Left lung (tissue), 10 donors: ENCODE measurements around the gene SPON1. TPM values are rescaled to one million over a fixed set of nuclear protein-coding genes. Genes with fewer than 3 reads are reported as not detected.

Source experiments
- ATAC-seq: fragments of 200-7000 bp; cut with Tn5 transposase; one replicate; pipeline ENCODE4 v1.9.1; 2020; ENCODE audit warnings: moderate library complexity
- DNase-seq, 4 donors: peaks; one replicate each; pipeline ENCODE4 v3.0.0-alpha.2; 2013 to 2020
- H3K27ac ChIP-seq, 2 donors: fragments of 200-600 bp; sonication (generic) in 1 of 2; one replicate each; pipeline versions ENCODE4 v1.5.0 to v1.8.0; 2020 to 2021
- H3K27me3 ChIP-seq, 2 donors: fragments of 200-600 bp; sonication (generic) in 1 of 2; one replicate each; pipeline versions ENCODE4 v1.5.0 to v1.8.0; 2020 to 2021
- H3K36me3 ChIP-seq, 2 donors: fragments of 200-600 bp; sonication (generic) in 1 of 2; one replicate each; pipeline versions ENCODE4 v1.5.0 to v1.8.0; 2020 to 2021
- H3K4me1 ChIP-seq, 2 donors: fragments of 200-600 bp; one replicate each; pipeline ENCODE4 v1.8.0; 2021
- H3K4me3 ChIP-seq, 2 donors: fragments of 200-600 bp; sonication (generic) in 1 of 2; one replicate each; pipeline versions ENCODE4 v1.5.0 to v1.8.0; 2020 to 2021; ENCODE audit warnings: mild to moderate bottlenecking in 1 of 2
- H3K9me3 ChIP-seq, 2 donors: fragments of 200-600 bp; sonication (generic) in 1 of 2; one replicate each; pipeline versions ENCODE4 v1.5.0 to v1.8.0; 2020 to 2021
- CTCF ChIP-seq, 2 donors: fragments of 200-600 bp; sonication (generic) in 1 of 2; IDR thresholded peaks; one replicate each; pipeline versions ENCODE4 v1.5.0 to v1.8.0; 2021; ENCODE audit warnings: antibody characterized with exemption in 2 of 2
- intact Hi-C, 2 donors: fragments of 100-400 bp; cut with DNase I; formaldehyde crosslinking; loops; one replicate each; pipeline versions ENCODE4 v1.11.2 to v1.14.2; 2022
- polyA plus RNA-seq, 6 donors: library from polyadenylated mRNA; unstranded; fragments of 120-200 nt; gene quantifications; one replicate each; pipeline ENCODE4 v1.2.1, GENCODE V29; 2013; ENCODE audit not compliant: insufficient read length in 6 of 6
- total RNA-seq, 2 donors: library from RNA; stranded (reverse); fragmentation: NEBNext Ultra II Directional; extraction: Animal tissue kit (Norgen Biotek cat#: 25700); gene quantifications; one replicate each; pipeline ENCODE4 v1.2.1, GENCODE V29; 2021
- donor health status: DM: no; HTN: yes; CAD: no.
- donor health status: DM: no; HTN: no; CAD: no.

SPON1 gene
- total and polyA plus RNA-seq, 8 donors = 83.2 to 136 (median 97.4) TPM

GRCh38 chr11:13966013-13966412 lies 3.5 kb downstream of the SPON1 start:
- peaks cover 33 to 81% of the 10 kb centered on the region in 2 donors for H3K27me3 ChIP-seq
- no peak overlapping the region for H3K27ac ChIP-seq

GRCh38 chr11:13966486-13966885 lies 4.0 kb downstream of the SPON1 start:
- H3K27me3 ChIP-seq = peaks cover 33 to 76% of the 10 kb centered on the region in 2 donors
- no peaks in the 10 kb centered on the region for H3K9me3 ChIP-seq
- ATAC-seq (no peak), DNase-seq (no peak)
- TF ChIP-seq CTCF (IDR thresholded peaks at IDR 0.05) = no peak
- H3K36me3 ChIP-seq = no peaks in the 10 kb centered on the region
- H3K4me1 ChIP-seq = peaks cover 0 to 14% of the 10 kb centered on the region in 2 donors
- intact Hi-C loops = no loop called here
- no peak overlapping the region for H3K4me3 ChIP-seq
- H3K27ac ChIP-seq = no peak overlapping the region

More at GRCh38 chr11:13966013-13966412, 3.5 kb downstream of the SPON1 start:
- H3K4me1 ChIP-seq = peaks cover 0 to 14% of the 10 kb centered on the region in 2 donors
- no peaks in the 10 kb centered on the region for H3K9me3 ChIP-seq
- ATAC-seq (no peak), DNase-seq (no peak)
- no peaks in the 10 kb centered on the region for H3K36me3 ChIP-seq
- intact Hi-C loops = no loop called here
- no peak overlapping the region for H3K4me3 ChIP-seq
- no peak for TF ChIP-seq CTCF (IDR thresholded peaks at IDR 0.05)

GRCh38 chr11:13970986-13971385 lies 8.5 kb downstream of the SPON1 start:
- ATAC-seq (peak; percentile 77), DNase-seq (peak in 1 of 4 donors; percentile 39)
- Histone ChIP-seq H3K27ac (no peak overlapping the region), H3K4me1 (no peaks in the 10 kb centered on the region), H3K9me3 (no peaks in the 10 kb centered on the region), H3K27me3 (peaks cover 0 to 31% of the 10 kb centered on the region in 2 donors), H3K4me3 (no peak overlapping the region), H3K36me3 (no peaks in the 10 kb centered on the region)
- peak in 1 of 2 donors; percentile 20 for TF ChIP-seq CTCF (IDR thresholded peaks at IDR 0.05)
- intact Hi-C loops = no loop called here

- Histone ChIP-seq H3K4me1 (no peaks in the 10 kb centered on the region), H3K9me3 (no peaks in the 10 kb centered on the region), H3K4me3 (no peak overlapping the region), H3K27me3 (peaks cover 0 to 18% of the 10 kb centered on the region in 2 donors), H3K36me3 (no peaks in the 10 kb centered on the region), H3K27ac (peak overlapping the region in 1 of 2 donors; percentile 21)
- TF ChIP-seq CTCF (IDR thresholded peaks at IDR 0.05) = no peak
- intact Hi-C loops = no loop called here
- DNase-seq (peak in 1 of 4 donors; percentile 26), ATAC-seq (no peak)
Measured at GRCh38 chr11:13972043-13972910, 9.8 kb downstream of the SPON1 start.

- H3K27ac ChIP-seq = peak overlapping the region in 1 of 2 donors; percentile 21
- no peak for DNase-seq
Measured at GRCh38 chr11:13972944-13973343, 10.4 kb downstream of the SPON1 start.

More at GRCh38 chr11:13972944-13973343, 10.4 kb downstream of the SPON1 start:
- no peaks in the 10 kb centered on the region for H3K4me1 ChIP-seq
- H3K27me3 ChIP-seq = peaks cover 0 to 14% of the 10 kb centered on the region in 2 donors
- H3K4me3 ChIP-seq = no peak overlapping the region
- no peaks in the 10 kb centered on the region for H3K36me3 ChIP-seq
- ATAC-seq = no peak
- H3K9me3 ChIP-seq = no peaks in the 10 kb centered on the region
- no peak for TF ChIP-seq CTCF (IDR thresholded peaks at IDR 0.05)
- intact Hi-C loops = no loop called here
